Kidney epithelial cell (primary cell): Measurements from ENCODE around the gene COX4I2. TPM values are rescaled to one million over a fixed set of nuclear protein-coding genes. Genes with fewer than 3 reads are reported as not detected.
"Not testable (repeated sequence)": the region's sequence is repeated elsewhere in the genome, so short reads cannot be mapped to it uniquely, and the experiment has no call there.

Experiments
- DNase-seq: peaks from one replicate; pipeline ENCODE4 v3.0.0-alpha.2; 2010; ENCODE audit warnings: low read depth
- H3K27me3 ChIP-seq: 2 replicates; pipeline ENCODE4 v1.6.0; 2011; ENCODE audit warnings: low read length; ENCODE audit not compliant: control insufficient read depth, insufficient read depth
- H3K36me3 ChIP-seq: 2 replicates; pipeline ENCODE4 v1.5.1; 2011; ENCODE audit warnings: low read length; ENCODE audit not compliant: control insufficient read depth, insufficient read depth
- H3K4me3 ChIP-seq: 2 replicates; pipeline ENCODE4 v1.5.1; 2011; ENCODE audit warnings: low read depth, mild to moderate bottlenecking, control low read depth, low read length
- total RNA-seq: library from RNA; depleted of rRNA; stranded (reverse); fragments of >200 nt; gene quantifications from 2 replicates; pipeline ENCODE4 v1.2.3, GENCODE V29; 2015
- TF ChIP-seq, protein P1 (sequence below): IDR thresholded peaks from 2 replicates; pipeline ENCODE4 v1.5.1; 2011; ENCODE audit warnings: mild to moderate bottlenecking, moderate library complexity, low read length, control low read depth, inconsistent platforms; ENCODE audit not compliant: insufficient read depth, poor library complexity, severe bottlenecking

COX4I2 gene
- total RNA-seq, 1 donor from 2014 or later = 0.25 TPM

- H3K36me3 ChIP-seq = peaks cover 9% of the 10 kb centered on the region
- TF ChIP-seq, protein P1, sequence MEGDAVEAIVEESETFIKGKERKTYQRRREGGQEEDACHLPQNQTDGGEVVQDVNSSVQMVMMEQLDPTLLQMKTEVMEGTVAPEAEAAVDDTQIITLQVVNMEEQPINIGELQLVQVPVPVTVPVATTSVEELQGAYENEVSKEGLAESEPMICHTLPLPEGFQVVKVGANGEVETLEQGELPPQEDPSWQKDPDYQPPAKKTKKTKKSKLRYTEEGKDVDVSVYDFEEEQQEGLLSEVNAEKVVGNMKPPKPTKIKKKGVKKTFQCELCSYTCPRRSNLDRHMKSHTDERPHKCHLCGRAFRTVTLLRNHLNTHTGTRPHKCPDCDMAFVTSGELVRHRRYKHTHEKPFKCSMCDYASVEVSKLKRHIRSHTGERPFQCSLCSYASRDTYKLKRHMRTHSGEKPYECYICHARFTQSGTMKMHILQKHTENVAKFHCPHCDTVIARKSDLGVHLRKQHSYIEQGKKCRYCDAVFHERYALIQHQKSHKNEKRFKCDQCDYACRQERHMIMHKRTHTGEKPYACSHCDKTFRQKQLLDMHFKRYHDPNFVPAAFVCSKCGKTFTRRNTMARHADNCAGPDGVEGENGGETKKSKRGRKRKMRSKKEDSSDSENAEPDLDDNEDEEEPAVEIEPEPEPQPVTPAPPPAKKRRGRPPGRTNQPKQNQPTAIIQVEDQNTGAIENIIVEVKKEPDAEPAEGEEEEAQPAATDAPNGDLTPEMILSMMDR = no peak
- DNase-seq = no peak
- H3K4me3 ChIP-seq = no peak overlapping the region
- no peaks in the 10 kb centered on the region for H3K27me3 ChIP-seq
Measured at GRCh38 chr20:31666258-31667042, 28.7 kb downstream of the COX4I2 start.

DNA sequence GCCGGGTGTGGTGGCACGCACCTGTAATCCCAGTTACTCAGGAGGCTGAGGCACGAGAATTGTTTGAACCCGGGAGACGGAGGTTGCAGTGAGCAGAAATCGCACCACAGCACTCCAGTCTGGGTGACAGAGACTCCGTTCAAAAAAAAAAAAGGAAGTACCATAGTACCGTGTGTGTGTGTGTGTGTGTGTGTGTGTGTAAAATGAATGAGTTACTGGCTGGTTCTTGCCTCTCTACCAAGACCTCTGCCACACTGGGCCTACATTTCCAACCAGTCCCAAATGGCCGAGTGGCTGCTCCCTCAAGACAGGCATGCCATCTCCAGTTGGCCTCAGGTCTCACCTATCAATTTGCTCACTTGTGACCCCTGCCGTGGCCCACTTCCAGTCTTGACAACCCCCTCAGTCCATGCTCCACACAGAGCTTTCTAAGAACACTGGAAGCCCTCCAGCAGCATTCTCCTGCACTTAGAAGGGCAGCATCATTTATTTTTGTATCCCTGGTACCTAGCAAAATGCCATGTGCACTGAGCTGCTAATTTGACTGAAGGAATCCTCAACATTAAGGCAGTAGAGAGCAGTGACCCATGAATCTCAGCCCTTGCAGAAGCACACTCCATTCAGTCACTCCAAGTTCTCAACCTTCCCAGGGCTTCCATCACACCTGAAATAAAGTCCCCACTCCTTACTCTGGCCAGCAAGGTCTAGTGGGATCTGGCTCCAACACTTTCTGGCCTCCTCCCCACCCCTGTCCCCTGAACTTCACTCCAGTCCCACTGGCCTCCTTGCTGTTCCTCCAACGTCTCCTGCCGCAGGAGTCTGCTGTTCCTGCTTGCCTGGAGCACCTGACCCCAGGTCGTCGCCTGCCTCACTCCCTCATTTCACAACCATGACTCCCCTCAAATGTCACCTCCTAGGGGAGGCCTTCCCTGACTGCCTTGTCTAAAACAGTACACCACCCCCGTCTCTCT lies 29.9 kb downstream of the COX4I2 start:
- TF ChIP-seq, protein P1 = no peak
- no peaks in the 10 kb centered on the region for H3K27me3 ChIP-seq
- peaks cover 9% of the 10 kb centered on the region for H3K36me3 ChIP-seq
- H3K4me3 ChIP-seq = no peak overlapping the region
- no peak for DNase-seq

- not testable (repeated sequence) for H3K4me3 ChIP-seq, DNase-seq, H3K36me3 ChIP-seq, H3K27me3 ChIP-seq
Measured at GRCh38 chr20:31668944-31669343, 31.2 kb downstream of the COX4I2 start.

DNA sequence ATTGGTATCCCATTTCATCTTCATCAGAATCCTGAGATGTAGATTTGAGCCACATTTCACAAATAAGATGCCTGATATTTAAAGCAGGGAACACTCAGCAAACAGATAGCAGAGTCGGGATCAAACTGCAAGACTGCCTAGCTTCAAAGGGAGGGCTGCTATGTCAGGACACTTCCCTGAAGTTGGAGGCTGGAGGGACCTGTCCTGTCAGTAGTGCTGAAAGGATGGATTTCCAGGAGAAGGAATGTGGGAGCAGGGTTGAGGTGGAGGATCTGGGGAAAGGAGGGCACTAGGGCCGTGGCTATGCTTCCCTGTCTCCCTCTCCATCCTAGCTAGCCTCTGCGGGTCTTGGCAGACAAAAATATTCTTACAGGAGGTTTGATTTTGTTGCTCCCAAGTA lies 32.2 kb downstream of the COX4I2 start:
- Histone ChIP-seq H3K4me3 (no peak overlapping the region), H3K27me3 (no peaks in the 10 kb centered on the region), H3K36me3 (peaks cover 7% of the 10 kb centered on the region)
- TF ChIP-seq, protein P1 = no peak
- DNase-seq = no peak

DNA sequence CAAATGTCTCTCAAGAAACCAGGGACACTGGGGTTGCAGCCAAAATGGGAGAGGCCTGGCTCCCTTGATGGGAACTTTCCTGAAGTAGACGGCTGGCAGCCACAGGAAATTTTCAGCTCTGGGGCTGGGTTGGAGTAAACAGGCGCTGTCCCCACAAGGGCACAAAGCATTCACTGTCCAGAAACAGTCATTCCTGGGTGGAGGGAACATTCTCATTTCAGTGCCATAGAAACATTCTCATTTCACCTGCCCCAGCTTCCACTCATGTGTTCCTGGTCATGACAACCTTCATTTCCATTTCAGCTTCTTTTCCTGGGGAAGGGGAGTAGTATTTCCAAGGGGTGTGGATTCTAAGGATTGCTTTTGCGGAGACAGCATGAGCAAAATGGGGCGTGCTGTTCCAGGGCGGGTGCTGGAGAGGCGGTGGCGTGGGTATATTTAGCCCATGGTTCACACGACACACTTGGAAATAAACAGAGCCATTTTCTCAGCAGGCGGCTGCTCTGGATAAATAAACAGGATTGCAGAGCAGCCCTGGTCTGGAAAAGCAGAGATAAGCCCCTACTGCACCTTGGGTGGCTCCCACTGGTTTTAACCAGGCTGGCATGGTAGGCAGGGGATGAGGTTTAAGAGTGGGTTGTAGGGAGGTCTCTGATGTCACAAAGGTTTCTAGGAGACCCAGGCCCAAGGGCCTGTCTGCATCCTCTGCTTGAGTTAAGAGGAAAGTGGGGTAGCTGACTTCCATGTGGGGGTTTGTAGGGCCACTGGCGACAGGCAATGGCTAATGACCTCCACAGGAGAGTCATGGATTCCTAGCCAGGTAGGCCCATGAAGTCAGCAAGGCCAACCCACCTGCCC lies 32.9 kb downstream of the COX4I2 start:
- TF ChIP-seq, protein P1 = no peak
- Histone ChIP-seq H3K4me3 (no peak overlapping the region), H3K27me3 (no peaks in the 10 kb centered on the region), H3K36me3 (peaks cover 7% of the 10 kb centered on the region)
- DNase-seq = no peak
